GM18519 (cell line): Measurements from ENCODE around the gene GRSF1.

Experiments
- ATAC-seq: cut with Tn5 transposase; IDR thresholded peaks from one replicate; pipeline ENCODE4 v1.9.1; 2021; ENCODE audit warnings: mild to moderate bottlenecking, moderate library complexity; ENCODE audit not compliant: unreplicated experiment, low FRiP score

Gene GRSF1

DNA sequence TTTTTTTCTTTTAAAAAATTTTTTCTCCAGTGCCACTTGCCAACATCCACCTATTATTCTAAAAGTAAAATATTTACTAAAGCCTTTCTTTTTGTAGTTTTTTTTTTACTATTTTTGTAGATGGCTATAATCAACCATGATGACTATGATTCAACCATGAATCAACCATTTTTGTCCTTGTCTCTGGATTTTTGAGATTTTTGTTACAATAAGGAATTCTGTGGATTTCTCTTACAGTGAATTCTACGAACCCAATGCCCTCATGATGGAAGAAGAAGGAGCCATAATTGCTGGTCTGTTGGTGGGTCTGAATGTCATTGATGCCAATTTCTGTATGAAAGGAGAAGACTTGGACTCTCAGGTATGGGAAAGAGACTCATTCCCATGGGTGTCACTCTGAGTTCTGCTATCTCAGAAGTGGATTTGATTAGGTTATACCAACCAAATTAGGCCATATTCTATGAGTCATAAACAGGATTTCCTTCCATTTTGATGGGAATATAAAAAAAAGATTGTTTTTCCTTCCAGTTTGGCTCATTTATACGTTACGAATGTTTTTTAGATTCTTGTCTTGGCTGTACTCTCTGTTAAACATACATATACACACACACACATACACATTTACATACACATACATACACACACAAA lies 71.3 kb downstream of the GRSF1 start:
- no peak for ATAC-seq
